T-helper 2 cell treated with Interferon-gamma antibody and Interleukin-4, amounts not matched to agents 100 ng/mL and 5 ng/mL, for 36 hours (primary cell): Measurements from ENCODE around the gene SLC1A2. TPM values are rescaled to one million over a fixed set of nuclear protein-coding genes. Genes with fewer than 3 reads are reported as not detected.

ENCODE experiments used
- intact Hi-C: fragments of 100-400 bp; cut with micrococcal nuclease; formaldehyde crosslinking; loops from one replicate; pipeline ENCODE4 v1.15.1; 2023
- total RNA-seq: library from RNA; stranded (reverse); gene quantifications from 2 replicates; pipeline ENCODE4 v1.2.3, GENCODE V29; 2022

Gene SLC1A2
- total RNA-seq, 1 donor from 2014 or later = not detected

DNA sequence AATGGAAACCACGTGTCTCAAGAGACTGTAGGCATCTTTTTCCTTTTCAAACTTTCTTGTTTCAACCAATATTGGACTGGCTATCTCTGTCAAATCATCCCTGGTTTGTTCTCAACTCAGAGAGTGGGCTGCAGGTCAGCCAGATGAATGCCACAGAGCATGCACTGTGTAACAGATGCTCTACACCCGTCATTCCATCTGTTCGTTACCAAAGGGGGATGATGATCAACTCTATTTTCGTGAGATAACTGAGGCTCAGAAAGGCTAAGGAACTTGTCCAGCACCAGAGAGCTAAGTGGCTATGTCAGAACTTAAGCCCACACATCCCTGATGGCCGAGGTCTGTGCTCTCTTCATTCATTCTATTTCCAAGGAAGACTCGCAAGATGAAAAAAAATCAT lies 42.1 kb downstream of the SLC1A2 start:
- intact Hi-C loops = no loop called here

DNA sequence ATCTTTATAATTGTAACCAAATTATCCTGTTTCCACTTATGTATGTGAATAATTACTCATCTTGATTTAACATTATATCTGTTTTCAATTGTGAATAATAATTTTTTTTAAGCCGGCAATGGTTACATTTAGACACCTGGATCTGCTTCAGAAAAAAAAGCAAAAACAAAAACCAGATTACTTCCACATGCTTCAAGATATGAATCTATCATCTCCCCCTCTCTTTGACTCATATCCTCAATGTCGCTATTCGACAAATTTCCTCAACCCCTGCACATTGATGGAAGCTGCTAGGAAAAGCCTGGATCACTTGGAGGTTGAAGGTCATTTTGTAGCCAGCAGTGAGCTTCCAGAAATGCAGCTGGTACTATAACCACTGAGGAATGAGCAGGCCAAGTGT lies 42.7 kb downstream of the SLC1A2 start:
- intact Hi-C loops = no loop called here

DNA sequence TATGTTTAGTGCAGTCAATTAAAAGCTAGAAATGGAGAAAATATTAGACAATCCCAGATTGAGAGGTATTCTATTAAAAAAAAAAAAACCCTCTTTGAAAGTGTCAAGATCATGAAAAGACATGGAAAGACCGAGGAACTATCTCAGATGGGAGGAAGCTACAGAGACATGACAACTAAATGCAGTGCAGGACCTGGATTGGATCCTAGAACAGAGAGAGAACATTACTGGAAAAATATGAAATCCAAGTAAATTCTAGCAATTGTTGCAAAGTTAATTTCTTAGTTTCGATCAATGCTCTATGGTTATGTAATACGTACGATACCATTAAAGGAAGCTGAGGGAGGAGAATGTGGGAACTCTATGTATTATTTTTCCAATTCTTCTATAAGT lies 43.2 kb downstream of the SLC1A2 start:
- intact Hi-C loops = no loop called here

DNA sequence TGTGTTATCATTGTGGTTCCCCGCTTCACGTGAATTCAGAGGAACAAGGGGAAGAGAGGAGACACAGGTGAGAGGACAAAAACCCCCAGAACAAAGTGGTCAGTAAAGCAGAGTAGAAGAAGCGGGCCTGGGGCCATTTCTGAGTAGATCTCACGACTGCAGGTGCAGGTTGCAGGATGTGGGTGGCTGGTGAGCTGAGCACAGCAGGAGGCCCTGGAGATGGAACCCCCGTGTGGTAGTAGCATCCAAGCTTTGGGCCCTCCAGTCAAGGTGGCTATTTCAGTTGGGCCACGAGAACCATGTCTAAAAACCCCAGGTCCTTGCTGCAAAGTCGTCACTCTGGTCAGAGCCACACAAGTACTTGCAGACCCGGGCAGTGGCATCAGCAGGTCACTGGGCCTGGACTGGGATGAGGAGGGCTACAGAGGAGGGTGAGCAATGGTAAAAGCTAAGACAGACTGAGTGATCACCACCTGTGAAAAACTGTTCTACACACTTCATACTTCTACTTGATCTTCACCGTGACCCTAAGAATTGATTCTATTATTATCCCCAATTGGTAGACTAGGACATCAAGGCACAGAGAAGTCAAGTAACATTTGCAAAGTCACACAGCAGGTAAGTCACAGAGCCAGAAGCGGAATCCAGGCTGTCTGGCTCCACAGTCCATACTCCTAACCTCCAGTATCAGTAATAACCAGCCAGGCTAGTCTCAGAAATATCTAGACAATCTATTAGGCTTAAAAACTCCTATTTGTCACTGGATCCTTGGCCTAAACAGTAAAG lies 43.8 kb downstream of the SLC1A2 start:
- intact Hi-C loops = no loop called here

DNA sequence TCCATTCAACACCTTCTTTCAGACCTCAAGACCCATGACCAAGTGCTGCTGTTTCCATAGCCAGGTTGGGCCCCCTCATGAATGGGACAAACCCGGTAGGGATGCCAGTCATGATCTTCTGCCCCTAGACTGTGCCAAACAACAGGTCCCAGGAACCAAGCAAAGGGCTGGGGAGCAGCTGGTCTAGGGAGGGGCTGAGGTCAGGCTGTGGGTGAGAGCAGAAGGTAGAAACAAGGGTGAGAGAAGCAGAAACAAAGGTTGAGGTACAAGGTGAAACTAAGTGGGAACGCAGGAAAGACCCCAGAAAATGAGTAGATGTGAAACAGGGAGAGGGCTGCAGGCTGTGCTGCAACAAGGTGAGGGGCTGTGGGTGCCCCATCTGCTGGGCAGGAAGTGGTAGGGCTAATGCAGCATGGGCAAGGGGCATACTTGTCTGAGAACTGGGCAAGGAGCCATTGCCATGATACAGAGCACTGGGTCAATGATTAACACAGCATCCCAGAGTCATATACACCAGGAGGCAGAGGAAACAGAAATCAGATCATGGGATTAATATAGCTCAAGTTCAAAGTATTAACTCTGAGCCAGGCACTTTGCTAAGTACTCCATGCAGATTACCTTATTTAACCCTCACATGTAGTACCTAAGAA lies 45.9 kb downstream of the SLC1A2 start:
- intact Hi-C loops = no loop called here

DNA sequence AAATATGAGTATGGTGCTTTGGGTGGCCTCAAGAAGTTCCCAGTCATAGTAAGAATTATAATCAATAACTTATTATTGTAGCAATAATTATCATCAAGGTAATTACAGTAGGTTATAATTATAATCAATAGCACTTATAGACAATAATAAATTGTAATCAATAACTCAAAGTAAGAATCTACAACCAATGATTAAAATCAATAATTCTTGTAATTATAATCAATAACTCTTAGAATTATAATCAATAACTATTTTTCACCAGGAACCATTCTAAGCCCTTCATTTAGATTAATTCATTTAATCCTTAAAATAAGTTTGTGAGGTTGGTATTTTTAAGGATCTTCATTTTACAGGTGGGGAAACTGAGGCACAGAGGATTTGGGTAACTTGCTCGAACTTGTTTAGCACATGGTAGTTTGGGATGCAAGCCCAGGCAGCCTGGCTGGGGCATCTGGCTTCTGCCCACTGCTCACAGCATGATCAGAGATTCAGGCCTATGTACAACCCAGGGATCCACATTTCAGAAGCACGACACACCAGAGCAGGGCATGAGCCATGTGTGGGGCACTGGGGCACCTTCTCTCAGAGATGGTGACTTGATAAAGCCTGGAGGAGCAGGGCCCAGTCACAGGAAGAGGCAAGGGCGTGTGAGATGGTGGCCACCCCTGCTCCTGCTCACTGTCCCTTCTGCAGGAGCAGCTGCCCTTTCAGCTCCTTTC lies 46.6 kb downstream of the SLC1A2 start:
- intact Hi-C loops = no loop called here

DNA sequence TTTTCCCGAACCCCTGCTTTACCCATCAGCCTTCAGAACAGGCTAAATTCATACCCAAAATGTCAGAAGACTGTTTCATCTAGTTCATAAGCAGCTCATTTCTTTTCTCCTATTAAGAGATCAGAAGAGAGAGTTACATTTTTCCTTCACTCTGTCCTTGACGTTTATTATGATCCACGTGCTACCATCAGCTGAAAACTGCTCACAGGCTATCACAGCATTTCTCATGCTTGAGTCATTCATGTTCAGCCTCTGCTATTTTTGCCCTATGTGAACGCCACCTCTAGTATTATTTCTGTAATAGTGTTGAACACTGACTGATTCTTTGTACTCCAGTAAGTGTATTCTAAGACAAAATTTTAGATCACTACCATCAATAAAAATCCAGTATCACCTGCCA lies 51.9 kb downstream of the SLC1A2 start:
- intact Hi-C loops = no loop called here

DNA sequence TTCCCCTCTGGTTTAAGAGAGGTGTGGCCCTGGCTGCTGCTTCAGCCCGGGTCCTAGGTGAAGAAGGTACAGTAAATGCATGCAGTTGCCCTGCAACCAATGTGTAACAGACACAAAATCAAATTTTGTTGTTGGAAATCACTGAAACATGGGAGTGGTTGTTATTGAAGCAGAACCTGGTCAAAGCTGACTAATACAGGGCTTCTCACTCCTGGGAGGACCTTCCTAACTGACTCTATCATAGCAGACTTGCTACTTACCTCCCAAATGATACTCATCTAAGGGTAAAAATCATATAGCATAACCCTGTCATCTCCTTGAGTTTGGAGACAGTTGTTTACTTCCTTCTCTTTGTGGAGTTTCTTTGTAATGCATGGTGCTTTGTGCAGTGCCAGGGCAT lies 52.6 kb downstream of the SLC1A2 start:
- intact Hi-C loops = no loop called here

DNA sequence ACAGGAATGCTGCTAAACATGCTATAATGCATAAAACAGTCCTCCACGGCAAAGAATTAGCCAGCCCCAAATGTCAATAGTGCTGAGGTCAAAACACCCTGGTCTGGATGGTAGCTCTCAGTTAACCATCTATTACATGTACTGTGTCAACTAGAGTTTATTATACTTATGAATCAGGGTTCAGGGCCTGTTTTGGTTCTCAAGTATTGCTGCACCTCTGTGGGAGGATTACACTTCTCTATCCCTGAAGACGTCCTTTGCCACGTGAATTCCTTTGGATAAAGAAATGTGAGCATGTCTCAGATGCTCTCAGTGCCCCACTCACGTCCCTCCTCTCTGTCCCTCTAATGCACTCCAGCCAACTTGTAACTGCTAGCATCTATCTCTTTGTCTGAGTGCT lies 53.4 kb downstream of the SLC1A2 start:
- intact Hi-C loops = no loop called here

DNA sequence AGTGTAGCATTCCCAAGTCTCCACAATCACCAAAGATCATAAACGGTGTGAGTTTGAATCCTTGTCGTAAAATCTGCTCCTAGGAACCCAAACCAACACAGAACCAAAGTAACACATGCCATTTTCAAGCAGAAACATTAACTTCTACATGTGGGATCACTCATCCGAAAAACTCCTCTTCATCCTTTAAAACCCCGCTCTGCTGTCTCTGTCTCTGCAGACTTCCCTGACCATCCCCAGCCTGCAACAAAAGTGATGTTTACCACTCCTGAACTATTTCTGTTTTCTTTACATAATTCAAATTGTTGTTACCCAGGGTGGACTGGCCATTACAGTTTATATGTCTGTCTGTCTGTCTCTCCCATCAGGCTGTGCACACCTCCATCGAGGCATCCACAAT lies 54.0 kb downstream of the SLC1A2 start:
- intact Hi-C loops = no loop called here

DNA sequence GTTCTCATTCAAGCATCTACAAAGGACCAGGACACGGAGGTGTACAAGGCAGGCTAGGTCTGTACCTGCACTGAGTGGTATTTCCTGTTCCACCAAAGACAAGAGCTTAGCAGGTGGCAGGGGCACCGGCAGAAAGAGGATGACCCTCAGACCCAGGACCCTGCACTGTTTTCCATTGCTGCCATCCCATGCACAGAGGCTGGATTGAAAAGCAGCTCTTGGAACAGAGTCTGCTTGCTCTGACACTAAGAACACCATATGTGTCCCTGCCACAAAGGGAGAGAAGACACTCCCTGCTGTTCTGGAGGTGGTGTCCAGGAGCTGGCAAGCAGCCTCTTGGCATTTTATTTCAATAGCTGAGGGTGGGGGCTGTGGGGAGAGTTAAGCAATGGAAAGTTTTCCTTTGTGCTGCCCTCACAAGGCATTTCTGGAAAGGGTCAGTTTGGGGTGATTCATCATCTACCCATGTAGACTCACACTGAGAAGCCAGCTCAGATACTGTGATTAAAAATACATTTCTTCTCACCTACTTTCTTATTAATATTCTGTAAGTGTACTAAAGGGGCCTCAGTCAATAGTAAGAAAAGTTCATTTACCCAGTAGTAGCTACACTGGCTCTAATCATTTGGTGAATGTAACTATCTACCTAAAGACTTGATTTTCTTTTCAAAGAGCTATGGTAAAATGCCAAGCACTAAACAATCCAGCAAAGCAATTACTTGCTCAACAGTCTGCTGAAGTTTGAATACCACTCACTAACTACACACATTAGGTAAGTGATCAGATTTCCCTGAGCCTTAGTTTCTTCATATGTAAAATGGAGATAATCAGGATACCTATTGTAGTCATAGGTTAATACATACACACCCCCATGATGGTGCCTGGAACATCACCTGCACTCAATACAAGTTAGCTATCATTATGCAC lies 55.2 kb downstream of the SLC1A2 start:
- intact Hi-C loops = no loop called here

DNA sequence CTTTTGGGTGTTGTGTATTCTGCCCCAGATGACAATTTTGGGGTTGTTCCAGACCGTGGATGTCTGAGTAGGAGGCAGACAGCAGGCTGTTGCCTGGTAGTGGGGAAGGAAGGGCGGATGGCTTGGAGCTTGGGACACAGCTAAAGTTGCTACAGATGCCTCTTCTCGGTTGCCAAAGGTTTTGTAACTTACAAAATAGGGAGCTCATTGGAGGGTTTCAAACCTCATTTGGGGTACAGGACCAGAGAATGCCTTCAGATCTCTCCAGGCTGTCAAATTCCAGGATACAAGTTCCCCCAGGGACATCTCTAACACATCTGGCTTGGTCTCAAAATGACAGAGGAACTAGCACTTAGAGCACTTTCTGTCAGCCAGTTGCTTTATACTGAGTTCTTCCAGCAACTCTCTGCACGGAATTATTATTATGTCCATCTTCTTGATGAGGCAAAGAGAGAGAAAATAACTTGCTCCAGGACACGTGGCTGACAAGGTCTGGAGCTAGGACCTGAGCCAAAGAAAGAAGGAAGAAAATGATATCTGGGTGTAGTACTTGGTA lies 56.0 kb downstream of the SLC1A2 start:
- intact Hi-C loops = no loop called here

DNA sequence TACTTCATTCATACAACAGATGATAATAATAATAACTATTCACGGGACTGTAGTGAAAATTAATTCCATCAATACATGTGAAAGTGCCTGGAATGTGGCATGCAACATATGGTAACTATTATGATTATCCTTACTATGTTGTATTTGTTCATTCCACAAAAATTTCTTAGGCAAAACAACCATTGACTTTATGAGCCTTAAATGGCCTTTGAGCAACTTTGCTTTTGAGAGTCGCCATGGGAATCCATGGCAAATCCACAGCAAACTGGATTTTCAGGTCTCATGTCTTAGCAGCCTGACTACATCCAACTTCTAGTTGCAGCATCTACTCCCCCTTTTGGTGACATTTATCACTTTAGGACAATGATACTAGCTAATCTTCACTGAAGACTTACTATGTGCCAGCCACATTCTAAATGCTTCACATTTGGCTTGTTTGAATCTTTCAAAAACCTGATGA lies 56.8 kb downstream of the SLC1A2 start:
- intact Hi-C loops = no loop called here

DNA sequence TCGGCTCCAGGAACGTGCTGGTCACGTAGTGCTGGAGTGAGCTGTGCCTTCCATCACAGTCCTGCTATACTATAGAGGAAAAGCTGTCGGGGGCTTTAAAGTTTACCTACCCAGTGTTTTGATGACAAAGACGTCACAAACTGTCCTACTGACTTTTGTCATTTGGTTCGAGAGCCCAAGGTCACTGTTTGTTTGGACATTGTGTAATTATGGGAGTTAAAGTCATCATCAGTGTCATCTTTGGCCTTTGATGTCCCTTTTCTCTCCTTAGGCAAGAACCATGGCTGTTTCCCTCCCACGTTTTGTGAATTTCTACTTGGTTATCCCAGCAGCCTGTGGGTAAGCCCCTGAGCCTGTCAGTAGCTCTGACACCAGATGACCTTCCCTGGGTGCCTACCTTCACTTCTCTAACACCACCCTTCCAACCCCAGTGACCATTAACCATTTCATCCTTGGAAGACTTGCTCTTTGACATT lies 59.3 kb downstream of the SLC1A2 start:
- intact Hi-C loops = no loop called here

DNA sequence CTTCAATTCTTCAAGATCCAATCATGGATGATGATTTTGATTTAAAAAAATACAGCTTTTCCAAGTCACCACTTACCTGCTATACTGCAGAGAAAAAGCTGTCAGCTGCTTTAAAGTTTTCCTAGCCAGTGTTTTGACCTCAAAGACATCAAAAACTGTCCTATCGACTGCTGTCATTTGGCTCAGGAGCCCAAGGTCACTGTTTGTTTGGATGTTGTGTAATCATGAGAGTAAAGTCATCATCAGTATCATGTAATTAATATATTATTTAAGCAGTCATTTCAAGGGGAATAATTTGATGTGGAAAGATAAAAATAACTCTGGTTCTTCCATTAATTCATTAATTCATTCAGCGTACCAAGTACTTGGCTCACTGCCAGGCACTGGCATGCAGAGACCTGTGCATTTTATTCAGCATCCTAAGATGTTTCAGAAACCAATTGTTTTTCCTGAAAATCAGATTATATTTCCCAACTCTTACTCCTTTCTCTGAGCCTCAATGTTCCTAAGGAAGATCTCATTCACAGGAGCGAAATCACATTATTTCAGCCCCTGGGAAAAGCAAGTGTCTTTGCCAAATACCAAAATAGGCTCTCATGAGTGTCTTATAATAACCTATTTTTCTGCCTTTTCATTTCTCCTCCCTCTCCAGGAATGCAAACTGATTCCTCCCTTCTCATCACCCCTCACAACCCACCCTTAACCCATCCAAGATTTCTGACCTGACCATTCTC lies 59.9 kb downstream of the SLC1A2 start:
- intact Hi-C loops = no loop called here

DNA sequence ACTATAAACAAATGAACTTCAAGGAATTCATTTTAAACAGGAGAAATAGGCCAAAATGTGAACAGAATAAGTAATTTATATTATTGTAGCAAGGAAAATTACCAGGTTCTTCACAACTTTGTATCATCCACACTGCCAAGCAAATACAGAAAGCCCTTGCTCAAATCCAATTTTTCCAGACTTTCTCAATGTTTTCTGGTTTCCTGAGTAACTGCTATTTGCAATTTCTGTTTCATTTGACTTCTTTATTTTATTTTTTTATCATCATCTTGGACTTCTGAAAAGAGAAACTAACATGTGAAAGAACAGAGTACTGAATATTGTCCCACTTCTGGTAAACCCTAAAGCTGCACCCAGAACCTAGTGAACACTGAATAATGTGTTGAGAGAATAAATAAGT lies 61.0 kb downstream of the SLC1A2 start:
- intact Hi-C loops = no loop called here

DNA sequence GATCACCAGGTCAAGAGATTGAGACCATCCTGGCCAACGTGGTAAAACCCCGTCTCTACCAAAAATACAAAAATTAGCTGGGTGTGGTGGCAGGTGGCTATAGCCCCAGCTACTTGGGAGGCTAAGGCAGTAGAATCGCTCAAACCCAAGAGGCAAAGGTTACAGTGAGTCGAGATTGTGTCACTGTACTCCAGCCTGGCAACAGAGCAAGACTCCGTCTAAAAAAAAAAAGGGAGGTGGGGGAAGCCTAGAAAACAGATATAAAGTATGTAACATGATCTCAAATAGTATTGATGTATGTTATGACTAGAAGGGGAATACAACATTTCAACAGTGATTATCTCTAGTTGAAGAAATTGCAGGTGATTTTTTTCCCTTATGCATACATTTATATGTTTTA lies 61.4 kb downstream of the SLC1A2 start:
- intact Hi-C loops = no loop called here

DNA sequence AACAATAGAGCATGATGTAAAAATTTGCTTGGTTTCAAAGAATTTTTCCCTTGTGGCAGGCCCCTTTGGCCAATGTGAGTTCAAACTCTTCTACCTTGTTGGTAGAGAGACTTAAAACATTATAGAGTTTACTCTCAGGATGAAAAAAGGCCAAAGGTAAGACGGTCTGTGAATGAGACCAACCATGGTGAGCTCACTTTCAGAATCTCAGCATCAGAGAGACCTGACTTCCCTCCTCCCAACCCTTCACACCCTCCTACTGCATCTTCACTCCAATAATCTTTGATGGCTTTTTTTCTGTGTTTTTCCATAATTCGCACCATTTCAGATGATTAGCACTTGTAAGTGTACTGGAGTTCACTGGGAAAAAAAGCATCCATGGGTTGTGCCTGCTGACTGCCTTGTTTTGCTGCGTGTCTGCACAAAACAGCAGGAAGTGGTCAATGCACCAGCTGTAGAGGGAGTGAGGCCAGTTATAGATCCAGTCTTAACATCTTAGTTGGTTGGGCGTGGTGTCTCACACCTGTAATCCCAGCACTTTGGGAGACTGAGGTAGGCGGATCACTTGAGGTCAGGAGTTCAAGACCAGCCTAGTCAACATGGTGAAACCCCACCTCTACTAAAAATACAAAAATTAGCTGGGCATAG lies 64.1 kb downstream of the SLC1A2 start:
- intact Hi-C loops = no loop called here

DNA sequence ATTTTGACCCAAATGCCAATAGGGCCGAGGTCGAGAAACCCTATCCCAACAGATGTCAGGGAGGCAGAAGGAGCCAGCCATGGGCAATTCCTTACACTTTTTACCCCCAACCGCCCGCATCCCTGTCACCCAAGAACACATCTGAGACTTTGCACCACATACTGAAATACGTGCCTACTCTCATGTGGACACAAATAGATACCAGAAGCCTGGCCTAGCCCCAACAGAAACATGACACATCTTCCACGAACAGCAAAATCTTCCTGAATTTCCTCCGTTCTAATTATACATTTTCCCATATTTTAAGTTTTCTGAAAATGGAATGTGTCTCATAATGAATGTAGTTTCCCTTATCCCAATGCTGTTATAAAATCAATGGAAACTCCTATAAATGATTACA lies 64.7 kb downstream of the SLC1A2 start:
- intact Hi-C loops = no loop called here
